Measurements from ENCODE around the gene RUSC2.
A peak's percentile ranks its signal among the peaks of the same experiment; 100 is the strongest.

DNA sequence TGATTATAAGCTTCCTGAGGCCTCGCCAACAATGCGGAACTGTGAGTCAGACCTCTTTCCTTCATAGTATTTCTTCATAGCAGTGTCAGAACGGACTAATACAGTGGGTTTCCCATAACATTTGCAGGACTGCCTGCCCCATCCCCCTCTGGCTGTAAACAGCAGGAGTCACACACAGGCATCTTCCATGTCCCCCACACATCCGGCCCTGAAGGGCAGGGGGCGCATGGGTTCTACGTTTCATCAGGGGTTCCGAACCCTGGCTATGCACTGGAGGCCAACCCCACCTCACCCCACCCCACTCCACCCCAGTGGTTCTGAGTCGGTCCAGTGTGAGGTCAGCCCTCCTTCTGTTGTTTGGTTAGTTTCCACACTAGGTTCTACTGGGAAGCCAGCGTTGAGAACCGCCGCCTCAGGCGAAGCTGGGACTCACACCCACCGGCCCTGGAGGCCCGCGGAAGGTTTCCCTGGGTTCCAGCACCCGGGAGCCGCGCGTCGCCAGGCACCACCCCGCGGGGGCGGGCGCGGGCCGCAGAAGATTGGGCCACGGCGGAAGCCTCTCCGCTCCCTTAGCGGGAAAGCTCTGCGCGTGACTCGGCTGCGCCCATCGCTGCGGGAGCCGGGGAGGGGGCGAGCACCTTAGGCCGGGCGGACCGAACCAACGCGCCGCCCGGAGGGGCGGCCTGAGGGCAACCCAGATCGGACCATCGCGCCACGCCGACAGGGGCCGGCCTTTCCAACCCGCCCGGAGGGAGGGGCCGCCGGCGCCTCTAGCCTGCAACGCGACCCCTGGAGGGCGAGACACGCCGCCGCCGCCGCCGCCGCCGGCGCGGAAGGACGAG, at the start of gene RUSC2:
- TF ChIP-seq, protein P1, sequence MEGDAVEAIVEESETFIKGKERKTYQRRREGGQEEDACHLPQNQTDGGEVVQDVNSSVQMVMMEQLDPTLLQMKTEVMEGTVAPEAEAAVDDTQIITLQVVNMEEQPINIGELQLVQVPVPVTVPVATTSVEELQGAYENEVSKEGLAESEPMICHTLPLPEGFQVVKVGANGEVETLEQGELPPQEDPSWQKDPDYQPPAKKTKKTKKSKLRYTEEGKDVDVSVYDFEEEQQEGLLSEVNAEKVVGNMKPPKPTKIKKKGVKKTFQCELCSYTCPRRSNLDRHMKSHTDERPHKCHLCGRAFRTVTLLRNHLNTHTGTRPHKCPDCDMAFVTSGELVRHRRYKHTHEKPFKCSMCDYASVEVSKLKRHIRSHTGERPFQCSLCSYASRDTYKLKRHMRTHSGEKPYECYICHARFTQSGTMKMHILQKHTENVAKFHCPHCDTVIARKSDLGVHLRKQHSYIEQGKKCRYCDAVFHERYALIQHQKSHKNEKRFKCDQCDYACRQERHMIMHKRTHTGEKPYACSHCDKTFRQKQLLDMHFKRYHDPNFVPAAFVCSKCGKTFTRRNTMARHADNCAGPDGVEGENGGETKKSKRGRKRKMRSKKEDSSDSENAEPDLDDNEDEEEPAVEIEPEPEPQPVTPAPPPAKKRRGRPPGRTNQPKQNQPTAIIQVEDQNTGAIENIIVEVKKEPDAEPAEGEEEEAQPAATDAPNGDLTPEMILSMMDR (IDR thresholded peaks at IDR 0.05; ENCODE audit: poor library complexity): peak; percentile 44
- TF ChIP-seq EZH2 (IDR thresholded peaks at IDR 0.05; ENCODE audit: borderline replicate concordance) (no peak), EZH2phosphoT487 (IDR thresholded peaks at IDR 0.05; ENCODE audit: low read depth, severe bottlenecking, unreplicated experiment) (no peak)

Data from hepatocyte (in vitro differentiated cells).